ENCODE data around the gene WNT9B. TPM values are rescaled to one million over a fixed set of nuclear protein-coding genes. Genes with fewer than 3 reads are reported as not detected.

WNT9B gene
- total and polyA plus RNA-seq, 9 of the 15 experiments (the other 6 are each of a cell fraction or from before 2014, with no cell fraction given) = not detected

GRCh38 chr17:46818929-46819859 lies 32.2 kb upstream of the WNT9B start (continued):
- TF ChIP-seq E2F1 (CRISPR knock-in tag; IDR thresholded peaks at IDR 0.05) (no peak), NR2C2 (CRISPR knock-in tag; IDR thresholded peaks at IDR 0.05) (no peak), NR2C2 (tag; IDR thresholded peaks at IDR 0.05) (peak; percentile 79), RBM17 (IDR thresholded peaks at IDR 0.05; ENCODE audit: borderline replicate concordance, low read depth, low read length) (no peak), NFATC3 (IDR thresholded peaks at IDR 0.05) (peak; percentile 46; the same call in 1 of the 2 replicates), ZBTB9 (CRISPR knock-in tag; IDR thresholded peaks at IDR 0.05) (peak; percentile 49; the same call in 1 of the 2 replicates), SPI1 (IDR thresholded peaks at IDR 0.05; ENCODE audit: borderline replicate concordance, low read depth, low read length) (no peak), BRD9 (IDR thresholded peaks at IDR 0.05; ENCODE audit: low read depth, partially characterized antibody) (peak; percentile 47), ELK1 (CRISPR knock-in tag; IDR thresholded peaks at IDR 0.05) (no peak), RAD21 (CRISPR knock-in tag; conservative IDR thresholded peaks at IDR 0.05 in 1 of 2, IDR thresholded peaks at IDR 0.05 in 1 of 2) (no peak), RBFOX2 (IDR thresholded peaks at IDR 0.05; ENCODE audit: low read depth, low read length) (peak; percentile 93), BCOR (IDR thresholded peaks at IDR 0.05) (peak; percentile 35; the same call in 1 of the 2 replicates), SMARCA4 (IDR thresholded peaks at IDR 0.05) (peak; percentile 70), KAT8 (IDR thresholded peaks at IDR 0.05; ENCODE audit: low read depth) (no peak), NFIC (IDR thresholded peaks at IDR 0.05) (peak; percentile 32)
- TF ChIP-seq, protein P1, sequence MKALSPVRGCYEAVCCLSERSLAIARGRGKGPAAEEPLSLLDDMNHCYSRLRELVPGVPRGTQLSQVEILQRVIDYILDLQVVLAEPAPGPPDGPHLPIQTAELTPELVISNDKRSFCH (CRISPR knock-in tag; IDR thresholded peaks at IDR 0.05) = no peak
- TF ChIP-seq, protein P1 (tag; IDR thresholded peaks at IDR 0.05) = peak; percentile 66
- TF ChIP-seq, protein P2, sequence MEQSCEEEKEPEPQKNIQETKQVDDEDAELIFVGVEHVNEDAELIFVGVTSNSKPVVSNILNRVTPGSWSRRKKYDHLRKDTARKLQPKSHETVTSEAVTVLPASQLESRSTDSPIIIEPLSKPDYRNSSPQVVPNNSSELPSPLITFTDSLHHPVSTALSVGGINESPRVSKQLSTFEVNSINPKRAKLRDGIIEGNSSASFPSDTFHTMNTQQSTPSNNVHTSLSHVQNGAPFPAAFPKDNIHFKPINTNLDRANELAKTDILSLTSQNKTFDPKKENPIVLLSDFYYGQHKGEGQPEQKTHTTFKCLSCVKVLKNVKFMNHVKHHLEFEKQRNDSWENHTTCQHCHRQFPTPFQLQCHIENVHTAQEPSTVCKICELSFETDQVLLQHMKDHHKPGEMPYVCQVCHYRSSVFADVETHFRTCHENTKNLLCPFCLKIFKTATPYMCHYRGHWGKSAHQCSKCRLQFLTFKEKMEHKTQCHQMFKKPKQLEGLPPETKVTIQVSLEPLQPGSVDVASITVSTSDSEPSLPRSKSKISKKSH (CRISPR knock-in tag; IDR thresholded peaks at IDR 0.05) = no peak
- TF ChIP-seq, protein P3, sequence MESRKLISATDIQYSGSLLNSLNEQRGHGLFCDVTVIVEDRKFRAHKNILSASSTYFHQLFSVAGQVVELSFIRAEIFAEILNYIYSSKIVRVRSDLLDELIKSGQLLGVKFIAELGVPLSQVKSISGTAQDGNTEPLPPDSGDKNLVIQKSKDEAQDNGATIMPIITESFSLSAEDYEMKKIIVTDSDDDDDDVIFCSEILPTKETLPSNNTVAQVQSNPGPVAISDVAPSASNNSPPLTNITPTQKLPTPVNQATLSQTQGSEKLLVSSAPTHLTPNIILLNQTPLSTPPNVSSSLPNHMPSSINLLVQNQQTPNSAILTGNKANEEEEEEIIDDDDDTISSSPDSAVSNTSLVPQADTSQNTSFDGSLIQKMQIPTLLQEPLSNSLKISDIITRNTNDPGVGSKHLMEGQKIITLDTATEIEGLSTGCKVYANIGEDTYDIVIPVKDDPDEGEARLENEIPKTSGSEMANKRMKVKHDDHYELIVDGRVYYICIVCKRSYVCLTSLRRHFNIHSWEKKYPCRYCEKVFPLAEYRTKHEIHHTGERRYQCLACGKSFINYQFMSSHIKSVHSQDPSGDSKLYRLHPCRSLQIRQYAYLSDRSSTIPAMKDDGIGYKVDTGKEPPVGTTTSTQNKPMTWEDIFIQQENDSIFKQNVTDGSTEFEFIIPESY (CRISPR knock-in tag; IDR thresholded peaks at IDR 0.05) = no peak

All from K562 (cell line).